SIG-M5 (cell line): Measurements from ENCODE around the gene TWIST2.

Experiments used
- DNase-seq: peaks from one replicate; lab custom pipeline; 2025; lab: John Stamatoyannopoulos, UW

TWIST2 gene

DNA sequence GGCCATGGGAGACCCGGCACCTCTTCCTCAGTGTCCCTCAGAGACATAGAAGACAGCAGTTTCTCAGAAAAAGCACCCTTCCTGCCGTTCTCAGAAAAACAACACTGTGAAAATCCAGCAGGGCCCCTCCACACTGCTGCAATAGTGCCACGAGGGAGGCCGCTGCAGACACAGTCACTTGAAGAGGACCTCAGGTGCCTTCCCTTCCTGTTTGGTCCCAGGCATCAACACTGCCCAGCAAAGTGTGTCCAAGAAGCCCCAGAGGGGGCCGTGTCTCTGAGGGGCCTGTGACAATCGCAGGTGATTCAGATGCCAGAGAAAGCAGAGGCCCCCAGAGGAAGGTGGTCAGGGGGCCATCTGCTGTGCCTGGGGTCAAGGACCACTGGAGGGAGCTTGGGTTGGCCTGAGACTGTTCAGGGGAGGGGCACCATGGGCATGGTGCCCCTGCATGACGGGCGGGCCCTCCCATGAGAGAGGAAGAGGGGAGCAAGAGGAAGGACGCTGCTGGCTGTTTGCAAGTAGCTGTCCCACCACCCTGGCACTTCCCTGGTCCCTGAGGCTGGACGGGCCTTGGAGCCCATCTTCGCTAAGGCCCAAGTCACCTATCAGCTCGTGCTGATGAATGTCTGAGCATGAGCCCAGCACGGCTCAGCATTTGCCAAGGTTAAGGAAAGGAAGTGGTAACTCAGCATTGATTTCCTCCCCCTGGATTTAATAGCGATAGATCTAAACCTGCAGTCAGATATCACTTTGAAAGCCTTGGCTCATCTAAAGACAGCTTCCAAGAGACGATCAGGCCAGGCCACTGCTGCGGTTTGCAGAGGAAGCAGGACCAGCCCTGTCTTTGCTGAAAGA, 9.1 kb downstream of the TWIST2 start:
- no peak for DNase-seq

DNA sequence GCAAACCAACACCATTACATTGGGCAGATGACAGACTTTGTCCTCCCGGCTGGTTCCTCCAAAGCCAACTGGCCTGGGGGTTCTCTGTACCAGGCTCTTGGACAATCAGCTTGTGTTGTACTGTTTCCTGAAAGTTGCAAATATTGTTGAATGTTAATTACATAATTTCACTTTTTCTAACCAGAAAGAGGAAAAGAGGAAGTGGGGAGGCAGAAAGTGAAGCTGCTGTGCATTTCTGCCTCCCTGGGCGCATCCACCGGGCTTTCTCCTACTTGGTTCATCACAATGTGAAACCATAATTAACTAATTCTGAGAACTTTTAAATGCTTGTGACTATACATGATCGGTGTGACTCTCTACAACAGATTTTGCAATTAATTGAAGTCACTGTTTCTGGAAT, 10.1 kb downstream of the TWIST2 start:
- no peak for DNase-seq

DNA sequence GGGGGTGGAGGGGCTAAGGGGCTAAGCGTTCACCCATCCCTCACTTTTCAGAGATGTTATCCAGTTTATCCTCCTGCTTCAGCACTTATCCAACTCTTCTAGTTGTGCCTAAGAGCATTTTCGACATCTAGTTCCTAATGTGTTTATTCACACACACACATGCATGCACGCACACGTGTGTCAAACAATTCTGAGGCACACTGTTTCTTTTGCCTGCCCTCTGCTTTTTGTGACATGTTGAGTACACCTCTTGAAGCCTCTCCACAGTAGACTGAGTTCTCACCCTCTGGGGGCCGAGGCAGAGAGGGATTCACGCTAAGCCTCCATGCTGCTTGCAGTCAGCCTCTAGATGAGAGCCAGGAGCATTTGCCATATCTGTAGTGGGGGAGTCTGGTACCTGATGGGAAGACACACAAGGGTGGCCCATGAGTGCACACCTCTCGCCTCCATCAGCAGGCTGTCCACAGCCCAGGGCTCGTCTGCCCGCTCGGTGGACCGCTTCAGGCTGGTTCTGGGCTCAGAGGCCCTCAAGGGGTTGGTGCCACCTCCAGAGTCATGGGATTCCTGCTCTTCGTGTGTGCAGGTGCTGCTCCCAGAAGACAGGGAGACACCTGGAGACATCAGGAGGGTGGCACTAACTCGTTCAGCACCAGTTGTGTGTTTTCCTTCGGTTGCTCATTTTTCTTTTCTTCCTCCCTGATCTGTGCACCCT, 11.9 kb downstream of the TWIST2 start:
- DNase-seq = no peak

DNA sequence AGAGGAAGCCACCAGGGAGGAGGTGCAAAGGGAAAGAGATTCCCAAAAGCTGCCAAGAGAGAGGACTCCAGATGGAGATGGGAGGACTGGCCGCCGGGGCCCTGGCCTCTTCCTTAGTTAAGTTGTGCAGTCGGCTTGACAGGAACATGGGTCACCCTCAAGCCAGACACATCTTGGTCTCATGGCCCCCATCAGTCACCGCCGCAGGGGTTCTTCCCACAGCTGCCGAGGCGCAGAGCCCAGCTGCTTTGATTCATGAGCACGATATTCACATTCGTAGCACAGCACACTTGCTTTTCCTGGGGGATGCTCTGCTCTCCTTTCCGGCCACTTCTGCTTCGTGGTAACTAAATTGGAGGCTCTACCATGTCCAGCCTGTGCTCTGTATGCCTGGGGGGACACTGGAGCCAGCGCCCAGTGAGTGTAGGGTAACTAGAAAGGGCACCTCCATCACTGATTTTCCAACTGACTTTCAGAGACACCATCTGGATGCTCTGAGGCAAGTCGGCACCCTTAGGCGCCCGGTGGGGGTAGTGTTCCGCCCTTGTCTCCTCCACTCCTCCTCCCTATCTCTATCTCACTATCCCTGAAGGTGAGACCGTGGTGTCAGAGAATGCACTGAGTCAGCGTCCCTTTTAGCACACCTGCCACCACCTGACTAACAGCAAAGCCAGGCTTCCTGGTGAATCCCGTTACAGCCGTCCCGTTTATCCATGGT, 13.3 kb downstream of the TWIST2 start:
- no peak for DNase-seq

DNA sequence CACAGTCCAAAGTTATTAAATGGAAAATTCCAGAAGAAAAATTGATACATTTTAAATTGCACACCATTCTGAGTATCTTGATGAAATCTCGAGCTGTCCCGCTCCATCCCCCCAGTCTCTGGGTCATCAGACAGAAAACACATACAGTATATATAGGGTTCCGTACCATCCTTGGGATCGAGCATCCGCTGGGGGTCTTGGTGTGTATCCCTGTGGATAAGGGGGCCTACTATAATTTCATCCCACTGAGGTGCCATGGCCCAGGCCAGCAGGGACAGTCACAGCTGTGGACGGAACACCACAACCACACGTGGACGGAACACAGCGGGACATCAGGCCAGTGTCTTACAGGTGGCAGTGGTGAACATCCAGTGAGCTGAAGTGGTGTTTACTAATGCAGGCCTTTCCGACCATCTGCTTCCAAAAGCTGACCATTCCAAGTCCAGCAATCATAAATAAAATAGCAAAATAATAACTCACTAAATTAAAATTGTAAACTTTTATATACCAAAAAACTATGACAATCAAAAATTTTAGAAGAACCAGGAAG, 14.0 kb downstream of the TWIST2 start:
- DNase-seq = no peak

DNA sequence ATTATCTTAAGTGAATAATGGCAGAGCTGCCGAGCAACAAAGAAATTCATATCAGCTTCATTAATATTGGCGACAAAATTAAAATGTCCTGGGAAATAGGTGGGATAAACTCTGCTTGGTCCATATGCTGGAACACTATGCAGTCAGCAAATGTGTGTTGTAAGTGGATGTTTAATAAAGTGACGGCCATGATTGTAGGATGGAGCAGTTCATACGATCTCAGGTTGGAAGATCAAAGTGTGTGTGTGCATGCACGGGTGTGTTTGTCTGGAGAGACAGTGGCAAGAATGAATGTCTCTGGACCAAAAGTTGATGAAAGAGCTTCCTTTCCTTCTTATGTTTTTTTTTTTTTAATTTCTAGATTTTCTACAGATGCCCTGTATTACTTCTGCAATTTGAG, 14.8 kb downstream of the TWIST2 start:
- no peak for DNase-seq

DNA sequence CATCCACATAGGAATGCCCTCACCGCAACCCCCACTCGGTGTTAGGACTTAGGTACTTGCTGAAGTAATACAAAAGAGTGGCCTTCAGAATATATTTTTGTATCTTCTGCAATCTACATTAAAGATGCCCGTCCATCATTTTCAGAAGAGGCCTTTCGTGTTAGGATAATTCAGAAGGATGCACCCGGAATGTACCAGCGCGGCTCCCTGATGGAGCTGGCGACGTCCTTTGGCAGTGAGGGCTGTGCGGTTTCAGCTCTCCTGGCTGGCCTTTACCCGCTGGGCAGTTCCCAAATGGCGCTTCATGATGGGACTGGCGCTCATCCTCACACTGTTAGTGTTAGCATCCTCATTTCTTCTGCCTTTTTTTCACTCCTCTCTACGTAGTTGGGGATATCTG, 15.3 kb downstream of the TWIST2 start:
- no peak for DNase-seq

DNA sequence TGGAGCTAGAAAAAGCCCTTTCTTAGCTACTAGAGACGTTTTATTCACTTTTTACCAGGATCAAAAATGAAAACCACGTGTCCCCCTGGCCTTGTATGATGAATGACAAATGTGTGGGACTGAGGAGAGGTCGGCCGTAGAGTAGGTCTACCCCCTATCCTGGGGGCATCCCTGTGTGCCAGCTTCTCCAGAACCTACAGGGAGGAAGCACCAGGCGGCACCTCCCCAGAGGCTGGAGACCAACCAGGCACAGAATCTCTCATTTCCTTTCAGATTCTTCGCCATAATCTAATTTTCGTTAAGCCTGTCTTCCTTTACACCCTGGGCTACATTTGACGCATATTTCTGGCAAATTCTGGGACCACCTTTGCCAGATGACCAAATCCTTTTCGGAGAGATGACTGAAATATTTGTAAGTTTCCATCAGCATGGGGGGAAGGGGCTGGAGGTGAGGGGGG, 15.9 kb downstream of the TWIST2 start:
- no peak for DNase-seq

DNA sequence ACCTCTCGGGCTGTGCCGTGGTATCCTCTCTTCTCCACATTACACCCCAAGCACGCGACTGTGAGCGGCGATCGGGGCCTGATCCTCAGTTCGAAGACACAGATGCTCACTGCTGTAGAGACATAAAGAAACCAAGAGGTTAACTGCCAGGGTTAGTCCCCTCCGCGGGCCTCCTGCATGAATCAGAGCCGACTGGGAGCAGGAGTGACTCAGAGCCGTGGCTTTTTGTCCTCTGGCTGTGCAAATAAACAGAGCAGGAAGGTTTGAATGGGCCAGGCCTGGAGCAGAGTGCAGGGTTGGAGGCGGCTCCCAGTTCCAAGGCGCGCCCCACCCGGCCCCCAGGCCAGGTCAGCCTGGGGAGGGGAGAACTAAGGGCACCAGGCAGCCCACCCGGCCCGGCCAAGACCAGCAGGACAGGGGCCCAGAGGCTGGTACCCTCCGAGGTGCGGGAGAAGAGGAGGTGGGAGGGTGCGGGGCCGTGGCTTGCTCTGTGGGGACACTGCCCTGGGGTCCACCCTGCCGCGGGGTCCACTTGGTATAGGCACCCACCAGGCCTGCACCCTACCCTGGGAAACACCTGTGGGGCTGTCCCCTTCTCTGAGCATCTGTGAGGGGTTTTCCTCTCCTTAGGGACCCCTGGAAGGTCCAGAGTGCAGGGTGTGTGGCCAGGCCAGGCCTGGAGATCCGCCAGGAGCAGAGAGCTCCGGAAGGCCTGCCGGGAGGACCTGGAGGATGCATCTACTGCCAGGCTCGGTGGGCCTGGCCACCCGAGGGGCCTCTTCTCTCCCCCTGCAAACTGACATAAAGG, 16.5 kb downstream of the TWIST2 start:
- DNase-seq = no peak

DNA sequence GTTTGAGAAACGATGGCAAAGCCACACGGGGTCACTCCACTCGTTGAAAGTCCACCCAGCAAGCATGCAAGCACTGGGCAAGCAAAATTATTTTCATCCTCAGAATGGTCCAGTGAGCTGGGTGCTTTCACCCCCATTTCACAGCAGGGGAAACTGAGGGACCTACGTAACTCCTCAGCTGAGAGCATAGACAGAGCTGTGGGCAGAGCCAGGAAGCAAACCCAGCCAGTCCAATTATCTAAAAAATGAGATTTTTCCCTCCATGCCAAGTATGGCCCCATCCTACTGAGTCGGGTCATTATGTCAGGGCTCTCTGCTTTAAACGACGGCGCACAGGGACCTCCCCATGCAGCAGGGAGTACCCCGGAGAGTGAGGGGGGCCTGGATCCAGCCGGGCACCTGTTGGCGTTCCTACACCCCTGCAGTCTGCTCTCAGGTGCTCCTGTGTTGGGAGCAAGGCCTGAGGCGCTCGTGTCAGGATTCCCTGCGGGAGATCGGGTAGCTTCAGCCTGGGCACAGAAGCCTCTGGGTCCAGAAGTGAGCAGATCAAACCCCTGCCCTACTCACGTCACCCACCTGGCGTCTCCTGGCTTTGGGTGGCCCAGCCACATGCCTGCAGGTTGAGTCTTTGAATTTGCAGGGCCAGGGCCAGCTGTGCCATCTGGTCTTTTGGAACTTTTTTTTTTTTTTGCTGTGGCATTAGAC, 17.3 kb downstream of the TWIST2 start:
- DNase-seq = no peak

DNA sequence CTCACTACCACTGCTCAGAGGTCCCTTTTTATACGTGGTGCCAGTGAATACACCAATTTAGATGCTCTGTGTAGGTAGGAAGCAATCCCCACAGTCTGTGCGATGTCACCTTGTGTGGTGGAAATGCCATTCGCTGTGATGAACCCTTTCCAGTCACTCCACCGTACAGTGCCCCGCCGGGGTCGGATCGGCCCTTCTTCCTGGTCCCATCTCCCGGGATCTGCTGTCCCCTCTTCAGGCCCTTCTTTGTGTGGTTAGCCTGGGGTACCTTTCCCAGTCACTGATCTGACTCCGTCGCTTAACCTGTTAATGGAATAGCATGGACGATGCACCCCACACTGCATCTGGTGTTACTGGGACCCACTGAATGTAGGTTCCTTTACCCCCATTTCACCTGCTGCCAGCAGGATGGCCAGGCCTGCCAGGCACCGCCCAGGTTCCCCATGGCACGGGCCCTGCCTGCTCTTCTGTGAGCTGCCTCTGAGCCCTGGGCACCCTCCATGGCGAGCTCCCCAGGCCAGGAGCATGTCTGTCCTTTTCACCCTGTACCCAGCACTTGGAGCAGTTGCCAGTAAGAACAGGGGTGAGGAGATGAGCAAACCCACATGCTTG, 18.0 kb downstream of the TWIST2 start:
- no peak for DNase-seq

DNA sequence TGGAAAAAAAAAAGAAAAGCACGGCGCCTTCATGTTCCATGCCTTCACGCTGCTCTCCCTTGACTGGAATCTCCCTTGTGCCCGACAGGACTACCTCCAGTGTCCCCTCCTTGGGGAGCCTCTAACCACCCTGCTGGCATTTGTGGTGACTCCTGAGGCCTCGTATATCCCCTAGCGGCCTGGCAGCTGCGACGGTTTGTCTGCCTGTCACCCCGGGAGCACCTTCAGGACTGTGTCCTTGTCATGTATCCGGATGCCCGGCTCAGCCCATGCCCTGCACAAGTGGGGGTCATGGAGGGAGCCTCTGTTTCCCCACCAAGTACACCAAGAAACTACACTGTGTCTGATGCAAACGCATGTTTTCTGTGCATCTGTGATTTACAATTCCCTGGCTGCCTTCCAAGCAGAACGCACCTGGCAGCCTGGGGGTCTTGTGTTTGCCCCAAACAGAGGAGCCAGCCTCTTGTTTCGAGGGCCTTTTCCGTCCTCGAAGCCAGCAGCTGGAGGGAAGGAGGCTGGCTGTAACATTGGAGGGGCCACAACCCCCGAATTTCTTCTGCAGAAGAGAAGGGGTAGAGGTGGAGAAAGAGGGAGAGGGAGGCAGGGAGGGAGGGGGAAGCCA, 18.9 kb downstream of the TWIST2 start:
- no peak for DNase-seq

DNA sequence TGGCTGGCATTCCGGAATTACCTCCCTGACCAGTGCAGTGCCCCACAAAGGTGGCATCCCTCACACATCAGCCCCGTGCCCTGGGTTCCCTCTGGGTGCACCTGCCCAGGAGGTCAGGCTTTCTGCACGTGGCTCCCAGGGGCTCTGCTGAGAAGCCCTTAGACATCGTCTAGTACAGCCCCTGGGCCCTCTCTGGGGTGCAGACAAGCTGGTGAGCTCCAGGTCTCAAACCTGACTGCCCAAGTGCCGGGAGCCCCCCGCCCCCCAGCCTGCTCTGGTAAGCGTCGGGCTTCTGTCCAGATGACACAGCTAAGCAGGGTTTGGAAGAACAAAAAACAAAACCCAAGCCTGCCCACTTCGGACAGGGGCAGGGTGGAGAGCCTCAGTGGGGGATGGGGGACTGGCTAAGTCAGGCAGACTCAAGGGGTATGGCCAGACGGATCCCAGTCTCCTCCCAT, 20.2 kb downstream of the TWIST2 start:
- DNase-seq = no peak

DNA sequence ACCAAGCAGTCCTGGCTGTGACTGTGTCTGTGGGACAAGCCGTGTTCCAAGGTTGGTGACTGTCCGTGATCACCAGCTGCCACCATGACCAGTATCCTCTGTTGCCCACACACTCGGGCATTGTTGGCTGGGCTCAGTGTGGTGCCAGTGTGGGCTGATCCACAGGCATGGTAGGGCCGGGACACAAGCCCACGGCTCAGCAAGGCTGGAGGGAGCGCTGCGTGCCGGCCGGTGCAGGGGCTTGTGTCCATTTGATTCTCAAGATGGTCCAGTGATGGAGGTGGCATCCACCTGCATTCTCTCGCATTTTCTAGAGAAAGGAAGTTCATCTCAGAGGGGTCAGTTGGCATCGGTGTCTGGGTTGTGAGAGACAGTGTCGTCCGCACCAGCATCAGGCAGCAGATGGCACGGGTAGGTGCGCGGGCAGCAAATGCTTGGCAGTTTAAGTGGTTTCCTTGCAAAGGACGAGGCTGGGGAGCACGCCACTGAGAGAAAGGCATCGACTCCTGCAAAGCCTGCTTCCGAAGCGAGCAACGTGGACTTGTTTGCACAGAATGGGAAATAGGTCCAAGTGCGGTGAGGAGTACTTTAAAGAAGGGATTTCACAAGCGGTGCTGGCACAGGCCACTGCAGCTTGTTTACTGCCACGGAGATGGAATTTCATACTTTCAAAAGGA, 20.9 kb downstream of the TWIST2 start:
- no peak for DNase-seq

DNA sequence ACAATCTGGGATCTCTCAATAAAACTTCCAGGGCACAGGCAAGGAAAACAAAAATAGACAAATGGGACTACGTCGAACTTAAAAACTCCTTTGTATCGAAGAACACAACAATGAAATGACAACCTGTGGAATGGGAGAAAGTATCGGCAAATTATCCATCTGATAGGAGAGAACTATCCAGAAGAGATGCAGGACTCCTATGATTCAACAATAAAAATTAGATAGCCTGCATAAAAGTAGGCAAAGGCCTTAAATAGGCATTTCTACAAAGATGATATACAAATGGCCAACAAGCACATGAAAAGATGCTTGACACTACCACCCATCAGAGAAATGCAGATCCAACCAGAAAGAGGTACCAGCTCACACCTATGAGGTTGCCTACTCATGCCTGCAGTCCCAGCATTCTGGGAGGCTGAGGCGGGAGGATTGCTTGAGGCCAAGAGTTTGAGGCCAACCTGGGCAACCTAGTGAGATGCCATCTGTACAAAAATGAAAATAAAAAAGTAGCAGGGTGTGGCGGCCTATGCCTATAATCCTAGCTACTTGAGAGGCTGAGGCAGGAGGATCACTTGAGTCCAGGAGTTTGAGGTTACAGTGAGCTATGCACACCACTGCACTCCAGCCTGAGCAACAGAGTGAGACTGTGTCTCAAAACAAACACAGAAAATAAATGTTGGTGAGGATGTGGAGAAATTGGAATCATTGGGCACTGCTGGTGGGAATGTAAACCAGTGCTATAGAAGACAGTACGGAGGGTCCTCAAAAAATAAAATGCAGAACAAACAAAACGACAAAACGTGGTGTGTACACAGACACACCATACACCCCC, 21.6 kb downstream of the TWIST2 start:
- DNase-seq = no peak

DNA sequence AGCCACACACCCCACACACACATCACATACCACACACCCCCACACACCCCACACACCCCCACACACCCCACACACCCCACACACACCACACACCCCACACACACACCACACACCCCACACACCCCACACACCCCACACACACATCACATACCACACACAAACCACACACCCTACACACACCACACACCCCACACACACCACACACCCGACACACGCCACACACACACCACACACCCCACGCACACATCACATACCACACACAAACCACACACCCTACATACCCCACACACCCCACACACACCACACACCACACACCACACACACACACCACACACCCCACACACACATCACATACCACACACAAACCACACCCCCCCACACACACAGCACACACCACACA, 22.4 kb downstream of the TWIST2 start:
- DNase-seq = no peak

DNA sequence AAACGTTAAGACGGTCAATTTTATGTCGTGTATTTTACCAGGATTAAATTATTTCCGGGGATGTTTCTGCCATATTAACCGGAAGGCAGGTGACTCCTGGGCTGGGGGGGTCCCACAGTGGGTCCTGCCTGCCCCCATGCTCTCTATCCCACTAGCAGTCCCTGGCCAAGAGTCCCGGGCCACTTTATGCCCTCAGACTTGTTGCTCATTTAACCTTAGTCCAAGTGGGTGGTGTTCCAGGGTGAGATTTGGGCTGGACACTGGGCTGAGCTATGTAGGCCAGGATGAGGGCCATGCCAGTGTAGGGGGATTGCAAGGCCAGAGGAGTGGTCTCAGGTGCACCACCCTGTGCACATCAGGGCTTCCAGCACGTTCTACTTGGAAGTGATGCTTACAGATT, 24.1 kb downstream of the TWIST2 start:
- no peak for DNase-seq

DNA sequence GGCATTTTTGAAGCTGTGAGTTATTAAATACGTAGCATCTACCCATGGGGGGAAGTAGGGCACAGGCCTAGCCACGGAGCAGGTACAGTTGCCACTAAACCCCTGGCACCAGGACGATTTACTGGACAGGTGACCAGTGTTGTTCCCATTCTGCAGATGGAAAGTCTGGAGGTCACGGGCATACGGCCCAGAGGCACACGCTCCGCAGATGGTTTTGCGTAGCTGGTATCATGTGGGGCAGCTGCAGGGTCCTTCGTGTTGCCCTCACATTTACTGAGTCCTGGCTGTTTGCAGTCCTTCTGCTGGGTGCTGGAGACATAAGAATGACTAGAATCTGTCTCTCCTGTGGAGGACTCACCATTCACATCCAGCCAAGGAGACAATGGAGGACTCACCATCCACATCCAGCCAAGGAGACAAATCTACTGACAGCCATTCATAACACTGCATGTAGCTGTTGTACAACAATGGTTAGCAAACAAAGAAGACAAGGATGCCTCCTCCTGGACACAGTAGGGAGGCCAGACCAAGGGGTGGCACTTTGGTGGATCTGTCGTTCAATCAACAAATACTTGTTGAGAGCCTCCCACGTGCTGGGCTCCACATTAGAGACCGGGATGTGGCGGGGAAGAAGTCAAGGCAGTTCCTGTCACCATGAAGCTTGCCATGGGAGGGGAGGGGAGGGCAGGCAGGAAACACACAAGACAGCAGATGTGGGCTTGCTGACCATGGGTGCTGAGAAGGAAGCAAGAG, 24.9 kb downstream of the TWIST2 start:
- DNase-seq = no peak
